Measurements from ENCODE around the gene NAMPT. TPM values are rescaled to one million over a fixed set of nuclear protein-coding genes. Genes with fewer than 3 reads are reported as not detected.

Gene NAMPT
- polyA plus RNA-seq, 3 donors, result 71.3 to 358 (median 133) TPM

DNA sequence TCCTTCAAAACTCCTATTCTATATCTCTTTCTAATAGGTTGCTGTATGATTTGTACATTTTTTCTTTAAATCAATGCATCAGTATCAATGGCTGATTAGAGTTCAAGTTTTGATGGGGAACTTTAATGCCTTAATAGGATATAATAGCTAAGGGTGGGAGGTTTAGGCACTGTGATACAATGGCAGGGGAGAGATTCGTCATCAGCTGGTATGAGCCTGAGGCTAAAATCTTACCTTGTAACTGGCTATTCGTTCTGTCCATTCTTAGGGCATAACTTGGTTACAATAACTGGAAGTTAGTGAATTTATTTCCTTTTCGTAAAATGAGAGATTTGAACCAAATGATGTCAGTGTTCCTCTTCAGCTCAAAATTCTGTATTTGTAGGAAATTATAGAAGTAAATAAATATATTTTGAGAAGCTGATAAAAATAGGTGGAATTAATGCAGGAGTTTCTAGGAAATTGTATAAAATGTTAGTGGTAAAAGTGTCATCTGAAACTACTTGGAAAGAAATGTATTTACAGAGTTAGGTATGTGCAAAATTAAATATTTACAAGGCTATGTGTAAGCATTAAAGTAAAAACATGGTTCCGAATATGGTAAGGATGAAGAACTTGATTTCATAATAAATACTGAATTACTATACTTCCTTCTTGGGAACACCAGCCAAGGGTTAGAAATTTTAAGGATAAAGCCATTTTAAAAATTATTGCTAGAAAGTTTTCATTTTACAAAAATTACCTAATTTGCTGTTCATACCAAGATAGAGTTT lies 27.5 kb upstream of the NAMPT start:
- H3K27me3 Mint-ChIP-seq (ENCODE audit: low read depth in 3 of 3), result peaks cover 0 to 5% (median 0%) of the 10 kb centered on the region in 3 donors
- peaks cover 23% of the 10 kb centered on the region for H3K4me1 Mint-ChIP-seq
- Histone ChIP-seq H3K4me1 (ENCODE audit: control insufficient read depth in 1 of 2, insufficient read depth in 2 of 2, low read length in 2 of 2) (peaks cover 18 to 24% of the 10 kb centered on the region in 2 donors), H3K9ac (ENCODE audit: insufficient read depth, low read length, poor library complexity, severe bottlenecking) (no peak overlapping the region), H3K4me2 (replicated peaks; ENCODE audit: extremely low read depth, low read length, poor library complexity, severe bottlenecking) (no peak overlapping the region), H3K27ac (ENCODE audit: low read depth in 1 of 2, low read length in 2 of 2) (no peak overlapping the region), H3K9me3 (replicated peaks in 1 of 2; ENCODE audit: control insufficient read depth in 1 of 2, insufficient read depth in 1 of 2, low read length in 2 of 2) (no peaks in the 10 kb centered on the region), H4K20me1 (ENCODE audit: insufficient read depth, low read length) (no peaks in the 10 kb centered on the region), H3K79me2 (ENCODE audit: insufficient read depth, low read length) (no peaks in the 10 kb centered on the region), H3K27me3 (ENCODE audit: control insufficient read depth in 2 of 2, insufficient read depth in 2 of 2, low read length in 2 of 2) (no peaks in the 10 kb centered on the region), H3K36me3 (replicated peaks in 1 of 2; ENCODE audit: control insufficient read depth in 1 of 2, insufficient read depth in 2 of 2, low read length in 2 of 2) (no peaks in the 10 kb centered on the region), H3K4me3 (replicated peaks in 1 of 3; ENCODE audit: low read depth in 2 of 3, low read length in 3 of 3) (no peak overlapping the region), H2AFZ (ENCODE audit: insufficient read depth, low read depth, low read length, poor library complexity, severe bottlenecking) (no peak overlapping the region)
- no peaks in the 10 kb centered on the region for H3K36me3 Mint-ChIP-seq
- TF ChIP-seq, protein P1, sequence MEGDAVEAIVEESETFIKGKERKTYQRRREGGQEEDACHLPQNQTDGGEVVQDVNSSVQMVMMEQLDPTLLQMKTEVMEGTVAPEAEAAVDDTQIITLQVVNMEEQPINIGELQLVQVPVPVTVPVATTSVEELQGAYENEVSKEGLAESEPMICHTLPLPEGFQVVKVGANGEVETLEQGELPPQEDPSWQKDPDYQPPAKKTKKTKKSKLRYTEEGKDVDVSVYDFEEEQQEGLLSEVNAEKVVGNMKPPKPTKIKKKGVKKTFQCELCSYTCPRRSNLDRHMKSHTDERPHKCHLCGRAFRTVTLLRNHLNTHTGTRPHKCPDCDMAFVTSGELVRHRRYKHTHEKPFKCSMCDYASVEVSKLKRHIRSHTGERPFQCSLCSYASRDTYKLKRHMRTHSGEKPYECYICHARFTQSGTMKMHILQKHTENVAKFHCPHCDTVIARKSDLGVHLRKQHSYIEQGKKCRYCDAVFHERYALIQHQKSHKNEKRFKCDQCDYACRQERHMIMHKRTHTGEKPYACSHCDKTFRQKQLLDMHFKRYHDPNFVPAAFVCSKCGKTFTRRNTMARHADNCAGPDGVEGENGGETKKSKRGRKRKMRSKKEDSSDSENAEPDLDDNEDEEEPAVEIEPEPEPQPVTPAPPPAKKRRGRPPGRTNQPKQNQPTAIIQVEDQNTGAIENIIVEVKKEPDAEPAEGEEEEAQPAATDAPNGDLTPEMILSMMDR (IDR thresholded peaks at IDR 0.05), result no peak
- DNase-seq, result no peak
- H3K4me3 Mint-ChIP-seq, result no peak overlapping the region
- peaks cover 0 to 15% (median 2%) of the 10 kb centered on the region in 7 donors for H3K9me3 Mint-ChIP-seq
- intact Hi-C loops (cut with micrococcal nuclease), result no loop called here
- peak overlapping the region in 1 of 7 donors; percentile 50 for H3K27ac Mint-ChIP-seq
- 100% methylated on average over 1 of the region's 4 CpGs for WGBS (ENCODE audit: insufficient coverage)

- Histone ChIP-seq H2AFZ (ENCODE audit: insufficient read depth, low read depth, low read length, poor library complexity, severe bottlenecking) (no peak overlapping the region), H3K36me3 (replicated peaks in 1 of 2; ENCODE audit: control insufficient read depth in 1 of 2, insufficient read depth in 2 of 2, low read length in 2 of 2) (no peaks in the 10 kb centered on the region), H3K4me1 (ENCODE audit: control insufficient read depth in 1 of 2, insufficient read depth in 2 of 2, low read length in 2 of 2) (peaks cover 17 to 20% of the 10 kb centered on the region in 2 donors), H3K9me3 (replicated peaks in 1 of 2; ENCODE audit: control insufficient read depth in 1 of 2, insufficient read depth in 1 of 2, low read length in 2 of 2) (peaks cover 0 to 4% of the 10 kb centered on the region in 2 donors), H3K27me3 (ENCODE audit: control insufficient read depth in 2 of 2, insufficient read depth in 2 of 2, low read length in 2 of 2) (no peaks in the 10 kb centered on the region), H3K79me2 (ENCODE audit: insufficient read depth, low read length) (no peaks in the 10 kb centered on the region), H3K4me2 (replicated peaks; ENCODE audit: extremely low read depth, low read length, poor library complexity, severe bottlenecking) (no peak overlapping the region), H3K9ac (ENCODE audit: insufficient read depth, low read length, poor library complexity, severe bottlenecking) (no peak overlapping the region), H3K27ac (ENCODE audit: low read depth in 1 of 2, low read length in 2 of 2) (no peak overlapping the region), H3K4me3 (replicated peaks in 1 of 3; ENCODE audit: low read depth in 2 of 3, low read length in 3 of 3) (no peak overlapping the region), H4K20me1 (ENCODE audit: insufficient read depth, low read length) (no peaks in the 10 kb centered on the region)
- TF ChIP-seq, protein P1 (IDR thresholded peaks at IDR 0.05), result no peak
- Mint-ChIP-seq H3K27me3 (ENCODE audit: low read depth in 3 of 3) (peaks cover 1 to 7% (median 1%) of the 10 kb centered on the region in 3 donors), H3K4me3 (no peak overlapping the region), H3K4me1 (peaks cover 22% of the 10 kb centered on the region), H3K9me3 (peaks cover 1 to 13% (median 5%) of the 10 kb centered on the region in 7 donors), H3K27ac (peak overlapping the region in 1 of 7 donors; percentile 73), H3K36me3 (no peaks in the 10 kb centered on the region)
- peak; percentile 14 to 33 (median 24) for DNase-seq
- intact Hi-C loops (cut with micrococcal nuclease), result loop anchor here in 1 of 2 donors (5.0 kb wide), 1 partner anchor 33 kb away; no protein-coding TSS in a partner anchor
Observed at GRCh38 chr7:106309362-106309761, 24.6 kb upstream of the NAMPT start.

Measured in CD14-positive monocyte (primary cell).